Fibroblast of lung (primary cell): ENCODE data around the gene JAG1. TPM values are rescaled to one million over a fixed set of nuclear protein-coding genes. Genes with fewer than 3 reads are reported as not detected.

Source experiments
- DNase-seq, 2 donors: peaks; one replicate each; pipeline versions ENCODE4 v3.0.0 to v3.0.0-alpha.2; 2010; ENCODE audit warnings: low read depth in 2 of 2
- H2AFZ ChIP-seq: 2 replicates; pipeline ENCODE4 v1.5.1; 2012; ENCODE audit warnings: low read length, control low read depth, inconsistent platforms
- H3K27ac ChIP-seq: 2 replicates; pipeline ENCODE4 v1.5.1; 2011; ENCODE audit warnings: low read length, control low read depth; ENCODE audit not compliant: insufficient read depth
- H3K27me3 ChIP-seq: 2 replicates; pipeline ENCODE4 v1.5.1; 2011; ENCODE audit warnings: mild to moderate bottlenecking, low read length; ENCODE audit not compliant: control insufficient read depth, insufficient read depth
- H3K36me3 ChIP-seq: 2 replicates; pipeline ENCODE4 v1.5.1; 2011; ENCODE audit warnings: low read length; ENCODE audit not compliant: control insufficient read depth, insufficient read depth
- H3K4me1 ChIP-seq: 2 replicates; pipeline ENCODE4 v1.5.1; 2011; ENCODE audit warnings: low read length; ENCODE audit not compliant: control insufficient read depth, insufficient read depth; ENCODE audit errors: extremely low read depth
- H3K4me2 ChIP-seq: 2 replicates; pipeline ENCODE4 v1.5.1; 2011; ENCODE audit warnings: low read length, control low read depth; ENCODE audit not compliant: insufficient read depth; ENCODE audit errors: extremely low read depth
- H3K4me3 ChIP-seq, 4 experiments: fragments of 200-600 bp in 1 of 4; sonication (generic) in 1 of 4; replicated peaks in 1 of 4; 2 replicates each; pipeline ENCODE4 v1.5.1; 2011 to 2016; ENCODE audit warnings: low read length in 4 of 4, low read depth in 3 of 4, mild to moderate bottlenecking in 3 of 4, control low read depth in 2 of 4, inconsistent platforms in 1 of 4, mixed read lengths in 1 of 4; ENCODE audit not compliant: insufficient read depth in 1 of 4; ENCODE audit errors: control extremely low read depth in 1 of 4
- H3K79me2 ChIP-seq: 2 replicates; pipeline ENCODE4 v1.5.1; 2012; ENCODE audit warnings: mild to moderate bottlenecking, low read length, inconsistent platforms; ENCODE audit not compliant: control insufficient read depth, insufficient read depth
- H3K9ac ChIP-seq: 2 replicates; pipeline ENCODE4 v1.5.1; 2011; ENCODE audit warnings: mild to moderate bottlenecking, low read length, control low read depth; ENCODE audit not compliant: insufficient read depth
- H3K9me3 ChIP-seq: 2 replicates; pipeline ENCODE4 v1.5.1; 2012; ENCODE audit warnings: low read depth, low read length; ENCODE audit not compliant: control insufficient read depth, insufficient read depth
- H4K20me1 ChIP-seq: 2 replicates; pipeline ENCODE4 v1.5.1; 2011; ENCODE audit warnings: low read length; ENCODE audit not compliant: control insufficient read depth, insufficient read depth; ENCODE audit errors: extremely low read depth
- CTCF ChIP-seq, 2 donors: IDR thresholded peaks in 1 of 2; conservative IDR thresholded peaks in 1 of 2; 1 replicate in 1 of 2; 2 replicates in 1 of 2; pipeline ENCODE4 v1.5.1; 2011 to 2012; ENCODE audit warnings: low read length in 2 of 2, control low read depth in 1 of 2, inconsistent platforms in 1 of 2, low read depth in 1 of 2, mild to moderate bottlenecking in 1 of 2
- EZH2 ChIP-seq: IDR thresholded peaks from 2 replicates; pipeline ENCODE4 v1.5.1; 2012; ENCODE audit warnings: low read length, control low read depth, mild to moderate bottlenecking; ENCODE audit errors: missing control alignments
- polyA plus RNA-seq, 2 donors: library from polyadenylated mRNA; depleted of rRNA in 1 of 2; stranded (reverse) in 1 of 2; unstranded in 1 of 2; fragments of >200 nt; gene quantifications; 2 replicates each; pipeline ENCODE4 v1.2.1, GENCODE V29; 2011 to 2012; ENCODE audit warnings: missing spikeins in 1 of 2
- total RNA-seq: library from RNA; depleted of rRNA; stranded (reverse); fragments of >200 nt; gene quantifications from 2 replicates; pipeline ENCODE4 v1.2.1, GENCODE V29; 2014

The JAG1 gene
- total and polyA plus RNA-seq, 2 donors (not counting 1 experiment from before 2014, with no cell fraction given) = 16.3 to 57.3 TPM

GRCh38 chr20:10713161-10713560, 39.4 kb upstream of the JAG1 start:
- no peak overlapping the region for H2AFZ ChIP-seq

GRCh38 chr20:10711903-10712451, 38.2 kb upstream of the JAG1 start:
- Histone ChIP-seq H2AFZ (no peak overlapping the region), H3K27ac (no peak overlapping the region), H3K79me2 (no peaks in the 10 kb centered on the region)

More at GRCh38 chr20:10713161-10713560, 39.4 kb upstream of the JAG1 start:
- H3K4me2 ChIP-seq = no peak overlapping the region
- no peaks in the 10 kb centered on the region for H3K4me1 ChIP-seq
- H3K9ac ChIP-seq = no peak overlapping the region
- H3K9me3 ChIP-seq = no peaks in the 10 kb centered on the region
- DNase-seq = peak in 1 of 2 donors; percentile 29
- no peaks in the 10 kb centered on the region for H3K79me2 ChIP-seq
- TF ChIP-seq EZH2 (no peak), CTCF (conservative IDR thresholded peaks at IDR 0.05 in 1 of 2, IDR thresholded peaks at IDR 0.05 in 1 of 2; ENCODE audit: low read depth in 1 of 2, low read length in 2 of 2) (no peak)
- H3K4me3 ChIP-seq = no peak overlapping the region
- no peaks in the 10 kb centered on the region for H3K27me3 ChIP-seq
- no peaks in the 10 kb centered on the region for H3K36me3 ChIP-seq
- H3K27ac ChIP-seq = no peak overlapping the region
- H4K20me1 ChIP-seq = no peaks in the 10 kb centered on the region

More at GRCh38 chr20:10711903-10712451, 38.2 kb upstream of the JAG1 start:
- H3K4me3 ChIP-seq = no peak overlapping the region
- no peaks in the 10 kb centered on the region for H3K4me1 ChIP-seq
- H3K36me3 ChIP-seq = no peaks in the 10 kb centered on the region
- H3K27me3 ChIP-seq = no peaks in the 10 kb centered on the region
- no peak for TF ChIP-seq EZH2
- no peak for TF ChIP-seq CTCF (conservative IDR thresholded peaks at IDR 0.05 in 1 of 2, IDR thresholded peaks at IDR 0.05 in 1 of 2; ENCODE audit: low read depth in 1 of 2, low read length in 2 of 2)
- DNase-seq = no peak
- no peaks in the 10 kb centered on the region for H4K20me1 ChIP-seq
- H3K4me2 ChIP-seq = no peak overlapping the region
- no peak overlapping the region for H3K9ac ChIP-seq
- no peaks in the 10 kb centered on the region for H3K9me3 ChIP-seq
